ENCODE measurements around the gene FDXR.
"Not testable (repeated sequence)": the region's sequence is repeated elsewhere in the genome, so short reads cannot be mapped to it uniquely, and the experiment has no call there.

The FDXR gene, protein sequence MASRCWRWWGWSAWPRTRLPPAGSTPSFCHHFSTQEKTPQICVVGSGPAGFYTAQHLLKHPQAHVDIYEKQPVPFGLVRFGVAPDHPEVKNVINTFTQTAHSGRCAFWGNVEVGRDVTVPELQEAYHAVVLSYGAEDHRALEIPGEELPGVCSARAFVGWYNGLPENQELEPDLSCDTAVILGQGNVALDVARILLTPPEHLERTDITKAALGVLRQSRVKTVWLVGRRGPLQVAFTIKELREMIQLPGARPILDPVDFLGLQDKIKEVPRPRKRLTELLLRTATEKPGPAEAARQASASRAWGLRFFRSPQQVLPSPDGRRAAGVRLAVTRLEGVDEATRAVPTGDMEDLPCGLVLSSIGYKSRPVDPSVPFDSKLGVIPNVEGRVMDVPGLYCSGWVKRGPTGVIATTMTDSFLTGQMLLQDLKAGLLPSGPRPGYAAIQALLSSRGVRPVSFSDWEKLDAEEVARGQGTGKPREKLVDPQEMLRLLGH

DNA sequence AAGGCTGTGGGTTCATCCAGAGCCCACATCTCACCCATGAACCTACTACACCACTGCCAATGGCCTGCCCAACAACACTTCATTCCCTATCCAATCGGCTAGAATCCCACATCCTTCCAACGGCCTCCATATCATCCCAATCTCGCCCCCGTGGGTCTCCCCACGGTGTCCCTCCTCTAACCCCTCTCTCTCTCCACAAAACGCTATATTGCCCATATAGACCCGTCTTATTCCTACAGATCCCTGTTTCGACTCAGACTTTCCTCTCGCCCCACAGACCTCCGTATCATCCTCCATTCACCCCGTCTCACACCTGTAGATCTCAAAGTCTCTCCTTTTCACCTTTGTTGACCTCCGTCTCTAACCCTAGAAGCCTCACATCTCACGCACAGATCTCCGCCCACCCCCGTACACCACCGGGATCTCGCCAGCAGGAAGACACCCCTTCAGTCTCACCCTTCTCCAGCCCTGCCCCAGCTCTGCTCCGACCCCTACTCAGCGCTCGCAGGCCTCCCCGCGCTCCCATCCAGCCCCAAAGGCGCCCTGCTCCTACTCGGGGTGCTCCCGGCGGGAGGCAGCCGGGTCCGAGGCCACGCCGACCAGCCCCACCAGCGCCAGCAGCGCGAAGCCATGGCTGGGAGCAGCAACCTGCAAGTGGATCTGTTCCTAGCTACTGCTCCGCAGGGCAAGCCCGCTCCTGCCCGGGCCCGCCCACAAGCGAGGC, at the start of gene FDXR:
FDXR (minus strand) TSS at position 682 of the 724 bp plus-strand sequence; CDS start at position 632, 50 bp downstream.
- no peak for DNase-seq

DNA sequence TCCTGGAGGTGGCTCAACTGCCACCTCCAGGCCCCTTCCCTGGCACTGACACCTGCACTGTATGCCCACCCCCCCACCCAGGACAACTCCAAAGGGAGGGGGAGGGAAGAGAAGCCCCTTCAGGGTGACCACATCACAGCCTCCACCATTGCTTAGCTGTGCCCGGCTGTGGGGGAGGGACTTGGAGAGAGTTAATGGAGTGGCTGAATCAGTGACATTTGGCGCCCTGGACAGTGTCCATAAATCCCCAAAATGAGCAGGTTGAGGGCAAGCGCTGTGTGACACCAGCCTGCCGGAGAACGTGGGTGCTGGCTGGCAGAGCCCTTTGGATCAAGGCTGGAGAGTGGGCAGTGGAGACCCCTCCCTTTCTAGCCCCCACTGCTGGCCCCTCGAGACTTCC, 49.4 kb upstream of the FDXR start:
- DNase-seq = no peak

DNA sequence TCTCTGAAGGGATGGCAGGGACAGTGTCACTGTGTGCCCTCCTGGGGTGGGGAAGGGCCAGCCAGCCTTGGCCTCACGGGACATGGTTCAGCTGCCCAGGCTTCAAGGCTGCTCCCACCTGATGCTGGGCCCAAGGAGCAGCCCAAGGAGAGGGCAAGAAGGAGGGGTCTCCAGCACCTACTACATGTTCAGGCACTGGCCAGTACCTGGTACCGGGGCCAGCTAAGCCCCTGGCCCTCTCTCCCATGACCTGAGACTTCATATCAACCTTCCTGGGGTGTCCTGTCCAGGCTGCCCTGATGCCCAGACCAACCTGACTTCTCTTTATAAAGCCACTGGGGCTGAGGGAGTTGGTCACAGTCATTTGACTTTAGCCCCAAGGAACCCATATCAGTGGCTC, 49.0 kb upstream of the FDXR start:
- no peak for DNase-seq

DNA sequence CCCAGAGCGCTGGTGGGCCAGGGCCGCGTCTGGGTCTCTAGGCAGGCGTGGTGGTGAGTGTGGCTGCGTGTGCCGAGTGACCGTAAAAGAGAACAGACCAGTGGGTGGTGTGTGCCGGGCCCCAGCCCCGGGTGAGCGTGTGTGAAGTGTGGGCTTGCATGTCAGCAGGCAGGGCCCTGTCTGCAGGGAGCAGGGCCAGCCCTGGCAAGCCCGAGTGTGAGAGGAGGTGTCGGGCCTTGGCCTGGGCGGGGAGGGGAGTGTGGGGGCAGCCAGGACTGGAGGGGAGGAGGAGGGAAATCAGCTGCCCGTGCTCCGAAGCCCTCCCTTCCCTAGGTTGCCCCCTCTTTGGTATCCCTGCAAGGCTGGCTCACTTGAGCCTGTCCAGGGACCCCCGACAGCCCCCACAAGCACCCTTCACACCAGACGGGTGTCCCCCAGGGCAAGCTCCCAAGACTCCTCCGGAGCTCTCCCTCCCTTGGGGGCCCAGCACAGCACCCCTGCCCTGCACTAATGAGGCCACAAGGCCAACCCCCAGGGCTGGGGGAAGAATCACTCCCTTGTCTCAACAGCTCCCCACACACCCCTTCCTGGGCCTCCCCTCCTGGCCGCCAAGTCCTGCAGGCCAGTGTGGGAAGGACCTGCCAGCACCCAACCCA, 48.4 kb upstream of the FDXR start:
- DNase-seq = no peak

DNA sequence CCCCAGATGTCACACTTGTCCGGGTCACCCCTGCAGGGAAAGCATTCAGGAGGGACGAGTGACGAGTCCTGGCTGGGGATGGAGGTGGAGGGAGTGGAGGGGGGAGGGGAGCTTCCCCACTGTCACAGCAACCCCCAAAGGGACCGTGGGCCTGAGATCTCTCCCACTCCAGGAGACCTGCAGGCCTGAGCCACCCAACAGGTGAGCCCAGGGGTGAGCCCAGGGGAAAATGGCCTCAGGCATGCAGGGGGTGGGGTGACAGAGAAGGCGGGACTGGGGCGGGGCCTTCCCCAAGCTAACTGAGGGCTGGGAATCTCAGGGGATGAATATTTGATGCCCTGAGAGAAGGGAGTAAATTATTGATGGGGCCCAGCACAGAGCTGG, 47.8 kb upstream of the FDXR start:
- DNase-seq = no peak

DNA sequence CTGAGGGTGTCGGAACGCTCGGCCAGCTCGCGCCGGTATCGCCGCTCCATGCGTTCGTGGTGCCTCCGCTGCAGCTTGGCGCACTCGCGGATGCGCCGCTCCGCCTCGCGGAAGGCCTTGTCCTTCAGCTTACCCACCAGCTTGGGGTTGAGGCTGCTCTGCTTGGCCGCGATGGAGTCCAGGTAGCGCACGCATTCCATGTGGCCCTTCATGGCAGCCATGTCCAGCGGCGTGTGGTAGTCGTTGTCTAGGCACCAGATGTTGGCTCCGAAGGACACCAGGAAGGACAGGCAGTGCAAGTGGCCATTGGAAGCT, 47.5 kb upstream of the FDXR start:
- no peak for DNase-seq

DNA sequence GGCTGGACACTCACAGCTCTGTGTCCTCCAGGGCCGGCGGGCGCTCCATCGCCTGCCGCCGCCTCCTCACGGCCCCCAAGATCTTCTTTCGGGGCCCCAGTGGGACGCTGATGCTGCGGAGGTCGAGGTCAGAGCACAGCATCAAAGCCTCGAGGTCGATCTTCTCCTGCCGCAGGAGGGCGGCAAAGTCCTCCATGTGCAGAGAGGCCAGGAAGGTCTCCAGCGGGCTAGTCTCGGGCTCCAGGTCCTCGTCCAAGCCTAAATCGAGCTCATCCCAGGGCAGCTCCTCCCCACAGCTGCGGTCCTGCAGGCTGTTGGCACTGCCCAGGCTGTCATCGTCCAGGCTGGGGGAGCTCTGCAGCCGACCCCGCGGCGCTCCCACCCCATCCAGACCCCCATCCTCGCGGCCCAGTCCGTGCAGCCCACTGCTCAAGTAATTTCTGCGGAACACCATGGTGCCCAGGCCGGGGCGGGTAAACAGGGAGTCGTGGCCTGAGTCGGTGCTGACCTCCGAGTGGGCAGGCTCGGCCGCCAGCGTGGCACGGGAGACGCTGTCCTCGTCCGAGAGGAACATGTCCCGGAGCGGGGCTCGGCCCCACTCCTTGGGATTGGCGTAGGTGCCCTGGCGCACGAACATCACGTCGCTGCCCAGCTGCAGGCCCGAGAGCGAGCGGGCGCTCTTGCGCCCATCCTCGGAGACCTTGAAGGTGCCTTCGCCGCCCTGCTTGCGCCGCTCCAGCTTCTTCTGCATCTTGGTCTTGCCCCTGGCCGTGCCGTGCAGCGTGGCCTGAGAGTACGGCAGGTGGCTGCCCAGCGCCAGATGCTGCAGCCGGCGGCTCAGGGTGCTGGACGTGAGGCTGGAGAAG, 46.9 kb upstream of the FDXR start:
- DNase-seq = no peak

DNA sequence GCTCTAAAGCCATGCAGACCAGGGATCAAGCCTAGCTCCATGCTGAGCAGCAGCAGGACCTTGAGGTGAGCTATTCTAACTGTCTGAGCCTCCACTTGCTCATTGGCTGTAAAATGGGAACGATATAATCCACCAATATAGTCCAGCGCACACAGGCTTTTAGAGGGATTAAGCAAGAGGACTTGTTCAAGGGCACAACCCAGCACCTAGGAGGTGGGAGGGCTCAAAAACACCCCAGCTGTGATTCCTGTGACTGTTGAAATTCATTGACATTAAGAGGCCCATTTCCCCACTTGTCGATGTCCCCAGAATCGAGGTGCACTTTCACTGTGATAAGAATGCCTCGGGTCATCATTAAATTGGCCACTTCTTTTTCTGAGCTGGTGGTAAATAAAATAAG, 46.1 kb upstream of the FDXR start:
- no peak for DNase-seq

DNA sequence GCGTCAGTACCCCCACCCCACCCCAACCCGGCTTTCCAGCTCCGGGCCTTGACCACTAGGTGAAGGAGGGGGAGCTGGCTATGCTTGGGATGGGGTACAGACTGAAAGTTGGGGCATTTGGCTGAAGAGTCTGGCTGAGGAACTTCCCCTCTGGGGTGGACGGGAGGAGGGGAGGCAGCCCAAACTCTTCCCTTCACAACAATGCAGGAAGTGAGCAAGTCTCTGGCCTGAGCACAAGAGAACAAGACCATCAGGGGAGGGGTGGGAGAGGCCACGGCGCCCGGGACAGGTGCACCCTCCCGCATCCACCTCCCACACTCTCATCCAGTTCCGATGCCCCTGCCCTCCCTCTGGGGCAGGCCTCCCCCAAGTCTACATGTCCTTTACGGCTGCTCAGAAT, 44.6 kb upstream of the FDXR start:
- no peak for DNase-seq

DNA sequence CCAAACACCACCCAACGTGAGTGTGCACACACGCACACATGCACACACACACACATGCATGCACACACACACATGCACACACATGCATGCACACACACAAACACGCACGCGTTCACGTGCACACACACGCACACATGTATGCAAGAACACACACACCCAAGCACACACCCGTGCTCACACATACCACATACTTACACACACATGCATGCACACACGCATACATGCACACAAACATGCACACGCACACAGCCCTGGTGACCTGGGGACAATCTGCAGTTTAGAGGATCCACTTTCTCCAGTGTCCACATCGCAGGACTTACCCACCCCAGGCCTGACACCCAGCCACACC, 44.0 kb upstream of the FDXR start:
- DNase-seq = no peak

DNA sequence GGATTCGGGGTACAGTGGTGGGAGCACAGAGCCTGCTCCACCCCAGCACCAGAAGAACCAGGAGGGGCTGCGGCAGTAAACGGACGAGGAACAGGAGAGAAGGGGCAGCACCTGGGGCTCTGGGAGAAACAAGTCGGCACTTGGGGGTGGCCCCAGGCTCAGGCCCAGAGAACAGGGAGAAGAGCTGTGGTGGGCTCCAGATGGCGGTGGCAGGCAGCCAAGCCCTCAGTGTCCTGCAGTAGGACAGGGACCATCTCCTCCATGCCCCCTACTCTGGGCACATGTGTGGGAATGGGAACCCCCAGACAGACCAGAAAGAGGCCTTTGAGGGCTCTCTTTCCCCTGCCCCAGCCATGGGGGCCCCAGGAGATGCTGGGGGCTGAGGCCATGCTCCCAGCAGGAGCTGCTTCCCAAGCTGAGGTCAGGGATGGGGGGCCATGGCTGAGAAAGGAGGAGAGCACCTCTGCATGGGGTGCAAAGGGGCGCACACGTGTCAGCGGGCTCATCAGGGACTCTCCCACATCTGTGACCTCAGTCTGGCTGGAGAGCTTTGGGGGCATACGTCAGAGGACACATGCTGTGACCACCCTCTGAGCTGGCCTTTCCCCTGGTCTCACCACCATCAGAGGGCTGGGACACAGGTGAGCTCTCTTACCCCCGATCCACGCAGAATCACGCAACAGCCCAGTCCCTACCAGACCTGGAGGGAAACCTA, 43.5 kb upstream of the FDXR start:
- DNase-seq = no peak

DNA sequence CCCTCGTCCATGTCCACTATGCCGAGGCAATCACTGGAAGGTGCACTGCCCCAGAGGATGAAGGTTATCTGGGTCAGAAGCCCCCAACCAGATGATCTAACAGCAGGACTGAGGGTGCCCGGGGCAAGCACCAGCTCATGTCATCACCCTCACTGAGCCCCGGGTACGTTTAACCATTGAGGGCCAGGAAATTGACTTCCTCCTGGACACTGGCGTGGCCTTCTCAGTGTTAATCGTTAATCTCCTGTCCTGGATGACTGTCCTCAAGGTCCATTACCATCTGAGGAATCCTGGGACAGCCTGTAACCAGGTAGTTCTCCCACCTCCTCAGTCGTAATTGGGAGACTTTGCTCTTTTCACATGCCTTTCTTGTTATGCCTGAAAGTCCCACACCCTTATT, 38.6 kb upstream of the FDXR start:
- not testable (repeated sequence) for DNase-seq

DNA sequence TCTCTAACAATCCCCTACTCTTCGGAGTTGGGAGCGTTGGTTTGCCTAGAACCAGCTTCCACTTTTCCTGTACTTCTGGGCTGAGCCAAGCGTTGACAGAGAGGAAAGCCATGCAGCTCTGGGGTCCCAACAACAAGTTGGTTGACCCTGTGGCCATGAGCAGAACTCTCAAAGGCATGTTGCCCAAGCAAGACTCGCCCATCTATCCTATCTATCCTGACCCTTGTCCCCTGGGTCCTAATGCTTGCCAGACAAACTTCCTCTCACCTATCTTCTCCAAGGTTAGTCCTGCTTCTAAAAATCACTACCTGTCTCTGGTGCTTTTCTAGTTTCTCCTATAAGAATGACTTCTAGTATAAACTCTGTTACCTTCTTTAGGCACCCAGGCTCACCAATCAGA, 36.3 kb upstream of the FDXR start:
- DNase-seq = not testable (repeated sequence)

DNA sequence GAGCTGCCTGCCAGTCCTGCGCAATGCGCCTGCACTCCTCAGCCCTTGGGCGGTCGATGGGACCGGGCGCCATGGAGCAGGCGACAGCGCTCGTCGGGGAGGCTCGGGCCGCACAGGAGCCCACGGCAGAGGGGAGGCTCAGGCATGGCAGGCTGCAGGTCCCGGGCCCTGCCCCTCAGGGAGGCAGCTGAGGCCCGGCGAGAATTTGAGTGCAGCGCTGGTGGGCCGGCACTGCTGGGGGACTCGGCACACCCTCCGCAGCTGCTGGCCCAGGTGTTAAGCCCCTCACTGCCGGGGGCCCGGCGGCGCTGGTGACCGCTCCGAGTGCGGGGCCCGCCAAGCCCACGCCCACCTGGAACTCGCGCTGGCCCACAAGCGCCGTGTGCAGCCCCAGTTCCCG, 34.2 kb upstream of the FDXR start:
- DNase-seq = no peak

DNA sequence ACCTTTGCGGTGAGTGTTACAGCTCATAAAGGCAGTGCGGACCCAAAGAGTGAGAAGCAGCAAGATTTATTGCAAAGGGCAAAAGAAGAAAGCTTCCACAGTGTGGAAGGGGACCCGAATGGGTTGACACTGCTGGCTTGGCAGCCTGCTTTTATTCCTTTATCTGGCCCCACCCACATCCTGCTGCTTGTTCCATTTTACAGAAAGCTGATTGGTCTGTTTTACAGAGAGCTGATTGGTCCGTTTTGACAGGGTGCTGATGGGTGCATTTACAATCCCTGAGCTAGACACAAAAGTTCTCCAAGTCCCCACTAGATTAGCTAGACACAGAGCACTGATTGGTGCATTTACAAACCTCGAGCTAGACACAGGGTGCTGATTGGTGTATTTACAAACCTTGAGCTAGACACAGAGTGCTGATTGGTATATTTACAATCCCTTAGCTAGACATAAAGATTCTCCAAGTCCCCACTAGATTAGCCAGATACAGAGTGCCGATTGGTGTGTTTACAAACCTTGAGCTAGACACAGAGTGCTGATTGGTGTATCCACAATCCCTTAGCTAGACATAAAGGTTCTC, 33.5 kb upstream of the FDXR start:
- DNase-seq = not testable (repeated sequence)

DNA sequence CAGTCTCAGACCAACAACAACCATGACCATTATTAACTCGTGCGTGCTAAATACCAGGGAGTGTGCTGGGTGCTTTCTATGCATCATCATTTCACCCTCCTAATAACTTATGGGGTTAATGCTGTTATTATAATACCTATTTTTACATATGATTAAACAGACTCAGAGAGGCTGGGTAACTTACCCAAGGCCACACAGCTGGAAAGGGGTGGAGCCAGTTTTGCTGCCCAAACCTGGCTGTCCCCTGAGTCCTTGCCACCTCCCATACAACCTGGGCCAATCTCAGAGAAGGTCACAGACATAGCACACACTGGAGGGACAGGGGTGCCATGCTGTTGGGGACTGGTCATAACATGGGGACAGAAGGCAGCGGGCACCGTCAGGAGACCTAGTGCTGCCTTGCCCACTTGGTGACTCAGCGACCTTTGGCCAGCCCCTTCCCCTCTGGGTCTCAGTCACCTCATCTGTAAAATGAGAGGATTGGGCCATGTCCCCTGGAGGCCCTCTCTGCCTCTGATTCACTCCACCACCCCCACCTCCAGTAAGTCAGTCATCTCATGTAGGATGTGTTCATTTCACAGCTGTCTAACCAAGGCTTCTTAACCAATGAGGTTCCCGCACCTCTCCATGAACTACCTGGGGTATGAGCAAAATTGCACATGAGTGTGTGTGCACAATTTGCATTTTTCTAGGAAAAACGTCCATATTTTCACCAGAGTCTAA, 32.1 kb upstream of the FDXR start:
- no peak for DNase-seq

DNA sequence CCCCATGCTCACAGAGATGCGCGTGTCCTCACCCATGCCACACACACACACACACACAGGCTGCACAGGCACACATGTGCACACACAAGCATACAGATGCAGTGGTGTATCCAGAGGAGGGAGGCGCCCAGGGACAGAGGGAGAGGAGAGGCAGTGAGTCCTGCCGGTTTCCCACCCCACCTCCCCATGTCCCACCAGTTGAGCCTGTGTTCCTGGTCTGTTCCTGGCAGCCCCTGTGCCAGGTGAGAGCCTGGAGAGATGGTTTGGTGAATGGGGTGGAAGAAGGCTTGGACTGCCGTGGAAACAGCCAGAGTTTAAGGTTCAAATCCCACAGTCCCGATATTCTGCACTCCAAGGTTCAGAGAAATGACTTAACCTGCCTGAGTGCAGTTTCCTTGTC, 30.9 kb upstream of the FDXR start:
- DNase-seq = no peak

DNA sequence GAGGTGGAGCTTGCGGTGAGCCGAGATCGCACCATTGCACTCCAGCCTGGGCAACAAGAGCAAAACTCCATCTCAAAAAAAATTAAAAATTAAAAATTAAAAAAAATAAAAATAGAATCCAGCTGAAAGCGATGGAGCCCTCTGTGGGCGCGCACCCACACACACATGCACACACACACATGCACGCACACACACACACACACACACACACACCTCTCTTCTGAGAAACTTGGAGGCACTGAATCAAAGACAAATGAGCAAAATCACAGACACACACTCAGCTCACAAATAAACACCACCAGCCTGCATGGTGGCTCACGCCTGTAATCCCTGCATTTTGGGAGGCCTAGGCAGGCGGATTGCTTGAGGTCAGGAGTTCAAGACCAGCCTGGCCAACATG, 30.2 kb upstream of the FDXR start:
- no peak for DNase-seq

DNA sequence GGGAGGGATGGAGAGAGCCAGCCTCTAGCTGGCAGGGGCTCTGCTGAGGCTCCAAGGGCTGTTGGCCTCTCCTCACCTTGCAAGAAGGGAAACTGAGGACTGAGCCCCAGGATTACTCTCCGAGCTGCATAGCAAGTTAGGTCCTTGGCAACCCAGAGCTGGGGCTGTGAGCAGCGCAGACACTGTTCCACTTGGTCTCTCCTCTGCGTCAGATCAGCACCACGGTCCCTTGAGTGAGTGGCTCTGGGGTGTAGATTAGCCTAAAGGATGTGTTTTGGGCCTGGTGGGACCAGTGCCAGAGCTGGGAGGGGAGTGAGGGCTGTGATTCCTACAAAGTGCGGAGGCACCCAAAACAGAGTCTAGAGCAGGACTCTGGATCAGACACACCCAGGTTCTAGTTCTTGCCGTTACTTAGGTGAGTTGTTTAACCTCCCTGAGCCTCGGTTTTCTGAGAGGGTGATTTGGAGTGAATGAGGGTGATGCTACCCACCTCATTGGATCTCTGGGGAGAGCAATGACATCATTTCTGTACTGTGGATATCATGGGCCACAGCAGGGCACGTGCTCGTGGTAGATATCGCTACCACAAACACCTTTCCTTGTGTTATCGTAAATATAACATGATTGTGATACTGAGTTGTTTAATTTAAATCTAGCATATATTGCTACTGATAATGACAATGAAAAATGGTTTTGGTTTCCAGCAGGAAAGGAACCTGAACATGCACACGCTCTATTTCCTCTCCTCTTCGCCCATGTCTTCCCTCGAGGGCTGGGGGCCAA, 28.8 kb upstream of the FDXR start:
- DNase-seq = no peak

DNA sequence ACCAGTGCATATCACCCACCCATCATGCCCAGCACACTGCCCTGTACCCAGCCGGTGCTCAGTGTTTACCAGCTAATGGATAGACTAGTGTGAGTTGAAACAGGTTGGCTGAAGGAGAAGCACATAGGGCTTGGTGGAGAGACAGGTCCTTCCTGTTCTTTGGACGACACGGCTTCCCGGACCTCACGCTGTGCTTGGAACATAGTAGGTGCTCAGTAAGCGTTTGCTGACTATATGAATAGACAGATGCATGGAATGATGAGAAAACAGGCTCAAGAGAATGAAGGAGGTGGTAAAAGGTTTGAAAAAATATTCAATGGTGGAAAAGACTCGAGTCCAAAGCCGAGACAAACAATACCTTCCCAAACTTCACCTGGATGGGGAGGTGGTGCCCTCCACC, 27.4 kb upstream of the FDXR start:
- DNase-seq = no peak
